ENCODE results near the gene ARAP1. TPM values are rescaled to one million over a fixed set of nuclear protein-coding genes. Genes with fewer than 3 reads are reported as not detected.

The ARAP1 gene
- total RNA-seq, 1 donor from 2014 or later: 55.2 TPM

DNA sequence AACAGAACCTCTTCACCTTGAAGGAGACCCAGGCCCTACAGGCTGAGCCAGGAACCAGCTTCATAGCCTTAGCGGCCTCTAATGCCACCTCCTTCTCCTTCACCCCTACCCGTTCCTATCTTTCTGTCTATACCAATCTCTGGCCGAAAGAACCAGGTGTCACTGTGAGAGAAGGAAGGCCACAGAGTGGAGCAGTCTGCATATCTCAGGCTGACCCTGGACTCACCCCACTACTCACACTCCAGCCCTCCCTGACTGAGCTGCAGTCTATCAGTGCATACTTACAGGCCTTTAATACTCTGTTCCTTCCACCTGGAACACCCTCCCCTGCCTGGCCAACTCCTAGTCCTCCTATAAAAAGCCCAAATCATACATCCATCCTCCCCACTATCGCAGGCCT lies 32.7 kb downstream of the ARAP1 start:
- intact Hi-C loops (cut with DNase I): no loop called here
- no peak for DNase-seq (ENCODE audit: missing footprints)
- ATAC-seq: peak; percentile 6

DNA sequence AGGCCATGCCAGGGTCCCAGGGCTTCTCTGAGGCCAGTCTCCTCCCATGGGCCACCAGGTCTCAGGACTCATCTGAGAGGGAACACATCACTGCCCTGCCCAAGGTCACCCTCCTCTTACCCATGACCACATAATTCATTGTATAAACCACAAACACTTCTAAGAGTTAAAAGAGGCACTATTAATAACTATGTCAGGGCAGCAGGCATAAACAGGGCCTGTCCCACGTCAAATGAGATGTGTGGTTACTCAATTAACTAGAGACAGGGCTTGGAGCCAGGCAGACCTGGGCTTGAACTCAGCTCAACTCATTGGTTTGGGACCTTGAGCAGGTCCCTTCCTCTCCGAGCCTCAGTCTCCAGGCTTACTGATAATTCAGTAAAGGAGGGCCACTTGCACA lies 33.1 kb downstream of the ARAP1 start:
- intact Hi-C loops (cut with DNase I): no loop called here
- DNase-seq (ENCODE audit: missing footprints) (no peak), ATAC-seq (peak; percentile 63)

- intact Hi-C loops (cut with DNase I): no loop called here
- ATAC-seq: no peak
Measured at GRCh38 chr11:72718101-72718501, 34.1 kb downstream of the ARAP1 start.

DNA sequence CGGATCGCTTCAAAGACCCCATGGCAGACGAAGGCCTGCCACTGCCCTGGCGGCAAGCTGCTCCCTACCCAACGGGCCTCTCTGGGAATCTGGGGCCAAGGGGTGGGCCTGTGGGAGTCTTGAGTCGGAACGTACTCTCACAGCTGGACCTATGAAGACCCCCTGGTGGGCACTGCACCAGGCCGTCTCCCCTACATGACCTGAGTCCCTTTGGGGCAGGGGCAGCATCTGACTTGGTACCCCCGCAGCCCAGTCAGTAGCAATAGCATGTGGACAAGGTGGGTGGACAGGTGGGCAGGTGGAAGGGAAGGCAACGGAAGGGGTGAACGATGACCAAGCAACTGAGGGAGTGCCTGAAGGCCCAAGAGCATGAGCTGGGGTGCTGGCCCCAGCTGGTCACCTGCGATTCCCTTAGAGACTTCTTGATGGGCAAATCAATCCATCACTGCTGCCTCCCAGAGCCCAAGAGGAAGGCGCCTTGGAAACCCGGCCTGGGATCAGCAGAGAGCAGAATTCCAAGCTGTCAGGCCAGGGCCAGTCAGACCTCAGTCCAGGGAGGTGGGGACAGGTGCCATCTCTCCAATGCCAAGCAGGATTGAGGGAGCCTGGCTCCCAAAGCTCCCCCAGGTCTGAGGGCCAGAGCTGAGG lies 35.3 kb downstream of the ARAP1 start:
- DNase-seq (ENCODE audit: missing footprints): no peak
- ATAC-seq: no peak
- intact Hi-C loops (cut with DNase I): no loop called here

More at GRCh38 chr11:72718101-72718501, 34.1 kb downstream of the ARAP1 start:
- DNase-seq (ENCODE audit: missing footprints): no peak

DNA sequence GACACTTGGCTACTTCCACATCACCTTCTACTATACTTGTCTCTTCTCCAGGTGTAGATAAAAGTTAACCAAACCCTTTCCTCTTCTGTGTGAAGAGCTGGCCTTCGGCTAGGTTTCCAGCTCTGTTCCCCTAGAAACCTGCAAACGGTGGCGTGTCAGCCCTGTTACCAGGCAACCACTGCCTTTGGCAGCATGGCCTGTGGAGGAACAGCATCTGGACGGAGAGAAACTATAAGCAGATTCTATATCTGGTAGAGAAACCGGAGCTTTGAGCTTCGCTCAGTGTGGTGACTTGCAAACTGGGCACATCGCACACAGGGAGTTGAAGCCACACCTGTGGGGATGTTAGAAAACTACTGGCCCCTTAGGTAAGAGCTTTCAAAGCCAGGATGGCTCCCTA lies 35.9 kb downstream of the ARAP1 start:
- DNase-seq (ENCODE audit: missing footprints): no peak
- no peak for ATAC-seq
- intact Hi-C loops (cut with DNase I): no loop called here

GRCh38 chr11:72712841-72713240 lies 39.4 kb downstream of the ARAP1 start:
- ATAC-seq: peak; percentile 2

GRCh38 chr11:72712168-72712751 lies 39.9 kb downstream of the ARAP1 start:
- intact Hi-C loops (cut with DNase I): no loop called here
- ATAC-seq (peak; percentile 63), DNase-seq (ENCODE audit: missing footprints) (peak; percentile 82)

More at GRCh38 chr11:72712841-72713240, 39.4 kb downstream of the ARAP1 start:
- intact Hi-C loops (cut with DNase I): no loop called here
- no peak for DNase-seq (ENCODE audit: missing footprints)

- intact Hi-C loops (cut with DNase I): no loop called here
- no peak for DNase-seq (ENCODE audit: missing footprints)
Measured at GRCh38 chr11:72711141-72711540, 41.1 kb downstream of the ARAP1 start.

DNA sequence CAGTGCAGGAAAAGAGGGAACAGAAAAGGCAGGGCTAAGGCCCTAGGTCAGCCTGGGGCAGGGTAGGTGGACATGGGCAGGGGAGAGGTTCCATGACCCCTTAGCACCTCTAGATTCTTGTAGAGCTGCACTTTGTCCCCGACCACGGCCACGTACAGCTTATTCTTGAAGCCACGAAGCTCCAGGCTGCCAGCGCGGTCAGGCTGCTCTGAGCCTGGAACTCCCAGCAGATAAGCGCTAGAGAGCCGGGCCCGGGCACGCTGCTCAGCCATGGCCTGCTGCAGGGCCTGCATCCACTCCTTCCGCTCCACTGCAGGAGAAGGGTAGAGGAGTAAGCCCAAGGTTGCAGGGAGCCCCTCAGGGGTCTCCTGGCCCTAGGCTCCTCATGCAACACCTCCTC lies 41.9 kb downstream of the ARAP1 start:
- DNase-seq (ENCODE audit: missing footprints) (no peak), ATAC-seq (no peak)
- intact Hi-C loops (cut with DNase I): no loop called here

More at GRCh38 chr11:72711141-72711540, 41.1 kb downstream of the ARAP1 start:
- ATAC-seq: no peak

DNA sequence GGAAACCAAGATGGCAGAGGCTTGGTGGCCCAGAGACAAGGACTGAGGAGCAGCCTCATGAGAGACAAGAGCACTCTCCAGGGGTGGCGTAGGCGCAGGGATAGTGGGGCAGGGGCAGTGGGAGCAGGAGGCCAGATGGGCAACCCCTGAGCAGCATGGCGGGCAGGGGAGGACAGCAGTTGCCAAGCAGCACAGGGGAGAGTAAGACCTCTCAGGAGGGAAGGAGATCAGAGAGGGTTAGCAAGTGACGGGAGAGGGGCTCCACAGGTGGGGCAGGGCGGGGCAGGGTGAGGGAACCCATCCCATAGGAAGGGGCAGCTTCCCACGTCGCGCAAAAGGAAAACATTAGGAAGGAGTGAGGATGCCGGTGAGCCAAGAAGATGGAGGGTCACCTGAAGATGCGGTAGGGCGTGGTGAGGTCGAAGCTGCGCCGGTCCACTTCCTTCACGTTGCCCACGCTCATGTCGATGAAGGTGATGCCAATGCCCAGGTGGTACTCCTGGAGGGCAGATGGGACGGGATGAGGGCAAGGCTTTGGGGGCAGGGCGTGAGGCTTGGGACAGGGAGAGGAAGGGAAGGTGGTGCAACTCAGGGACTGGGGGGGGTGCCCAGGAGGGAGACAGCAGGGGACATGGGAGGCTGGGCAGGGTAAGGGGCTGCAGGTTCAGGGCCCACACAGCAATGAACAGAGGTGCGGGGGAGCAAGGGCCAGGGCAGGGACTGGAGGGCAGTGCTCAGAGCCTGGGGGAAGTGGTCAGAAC lies 42.5 kb downstream of the ARAP1 start:
- ATAC-seq (no peak), DNase-seq (ENCODE audit: missing footprints) (no peak)
- intact Hi-C loops (cut with DNase I): no loop called here

DNA sequence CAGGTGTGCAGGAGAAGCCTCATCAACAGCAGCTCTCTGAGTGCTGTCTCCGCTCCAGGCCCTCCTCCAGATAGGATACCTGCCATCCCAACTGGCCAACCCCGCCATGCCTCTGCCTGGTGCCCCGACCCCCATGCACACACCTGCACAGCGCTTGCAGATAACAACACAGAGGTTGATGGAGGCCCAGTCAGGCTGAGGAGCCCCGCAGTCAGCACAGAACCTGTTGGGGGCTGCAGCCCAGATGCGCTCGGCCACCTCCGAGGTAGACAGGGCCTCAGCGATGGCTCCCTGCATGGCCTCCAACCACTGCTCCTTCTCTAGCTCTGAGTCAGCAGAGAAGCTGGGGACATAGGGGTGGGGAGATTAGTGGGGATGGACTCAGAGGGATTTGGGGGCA lies 45.2 kb downstream of the ARAP1 start:
- intact Hi-C loops (cut with DNase I): no loop called here
- no peak for DNase-seq (ENCODE audit: missing footprints)
- no peak for ATAC-seq

GRCh38 chr11:72706579-72706978 lies 45.6 kb downstream of the ARAP1 start:
- peak; percentile 27 for DNase-seq (ENCODE audit: missing footprints)
- no peak for ATAC-seq
- intact Hi-C loops (cut with DNase I): no loop called here

DNA sequence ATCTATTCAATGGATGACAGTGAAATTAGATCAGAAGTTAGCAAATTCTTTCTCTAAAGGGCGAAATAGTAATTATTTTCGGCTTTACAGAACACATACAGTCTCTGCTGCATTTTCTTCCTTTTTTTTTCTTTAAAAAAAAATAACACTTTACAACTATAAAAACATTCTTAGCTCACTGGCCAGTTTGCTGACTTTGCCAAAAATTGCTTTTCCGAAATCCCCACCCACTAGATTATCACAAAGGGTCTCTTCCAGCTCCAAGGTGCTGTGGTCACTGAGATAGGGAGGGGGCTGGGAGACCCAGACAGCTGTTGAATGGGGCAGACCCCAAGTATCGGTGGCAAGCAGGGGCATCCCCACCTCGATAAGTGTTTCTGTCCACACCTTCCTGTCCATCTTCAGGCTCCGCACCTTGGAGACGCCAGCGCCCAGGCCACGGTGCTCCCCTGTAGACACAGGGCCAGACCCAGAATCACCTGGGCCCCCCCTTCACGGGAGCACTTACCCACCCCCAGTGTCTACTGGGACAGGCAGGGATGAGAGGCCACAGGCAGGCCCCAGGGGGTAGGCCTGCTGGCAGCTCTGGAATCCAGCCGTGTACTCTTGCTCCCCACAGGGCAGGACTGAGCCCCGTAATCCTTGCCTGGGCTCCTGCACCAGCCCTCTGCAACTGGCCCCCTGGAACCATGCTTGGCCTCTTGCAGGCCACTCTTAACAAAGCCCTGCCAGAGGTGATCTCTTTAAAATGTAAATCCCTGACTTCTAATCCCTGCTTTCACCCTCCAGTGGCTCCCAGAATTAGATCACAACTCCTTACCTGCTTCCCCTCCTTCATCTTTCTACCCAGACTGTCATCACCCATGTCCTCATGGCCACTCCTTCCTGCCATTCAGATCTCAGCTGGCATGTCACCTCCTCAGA lies 46.5 kb downstream of the ARAP1 start:
- intact Hi-C loops (cut with DNase I): no loop called here
- ATAC-seq: no peak
- DNase-seq (ENCODE audit: missing footprints): peak; percentile 55

DNA sequence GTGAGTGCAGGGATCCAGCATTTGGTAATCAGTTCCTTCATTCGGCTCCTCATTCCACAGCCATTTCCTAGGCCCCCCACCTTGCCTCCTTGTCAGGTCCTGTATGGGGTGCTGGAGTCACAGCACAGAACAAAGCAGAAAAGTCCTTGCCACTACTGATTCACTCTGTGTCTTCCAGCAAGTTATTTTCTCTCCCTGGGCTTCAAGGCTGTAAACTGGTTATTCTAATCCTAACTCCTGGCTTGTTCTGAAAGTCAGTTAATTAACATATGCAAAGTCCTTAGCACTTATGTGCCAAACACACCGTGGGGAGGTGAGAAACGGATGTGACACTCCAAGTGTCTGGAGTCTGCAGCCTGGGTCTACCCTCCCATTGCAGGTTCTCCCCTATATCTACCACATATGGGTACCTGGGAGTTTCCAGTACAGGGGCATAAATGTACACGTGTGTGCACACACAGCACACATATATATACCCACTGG lies 47.4 kb downstream of the ARAP1 start:
- DNase-seq (ENCODE audit: missing footprints) (no peak), ATAC-seq (no peak)
- intact Hi-C loops (cut with DNase I): no loop called here

DNA sequence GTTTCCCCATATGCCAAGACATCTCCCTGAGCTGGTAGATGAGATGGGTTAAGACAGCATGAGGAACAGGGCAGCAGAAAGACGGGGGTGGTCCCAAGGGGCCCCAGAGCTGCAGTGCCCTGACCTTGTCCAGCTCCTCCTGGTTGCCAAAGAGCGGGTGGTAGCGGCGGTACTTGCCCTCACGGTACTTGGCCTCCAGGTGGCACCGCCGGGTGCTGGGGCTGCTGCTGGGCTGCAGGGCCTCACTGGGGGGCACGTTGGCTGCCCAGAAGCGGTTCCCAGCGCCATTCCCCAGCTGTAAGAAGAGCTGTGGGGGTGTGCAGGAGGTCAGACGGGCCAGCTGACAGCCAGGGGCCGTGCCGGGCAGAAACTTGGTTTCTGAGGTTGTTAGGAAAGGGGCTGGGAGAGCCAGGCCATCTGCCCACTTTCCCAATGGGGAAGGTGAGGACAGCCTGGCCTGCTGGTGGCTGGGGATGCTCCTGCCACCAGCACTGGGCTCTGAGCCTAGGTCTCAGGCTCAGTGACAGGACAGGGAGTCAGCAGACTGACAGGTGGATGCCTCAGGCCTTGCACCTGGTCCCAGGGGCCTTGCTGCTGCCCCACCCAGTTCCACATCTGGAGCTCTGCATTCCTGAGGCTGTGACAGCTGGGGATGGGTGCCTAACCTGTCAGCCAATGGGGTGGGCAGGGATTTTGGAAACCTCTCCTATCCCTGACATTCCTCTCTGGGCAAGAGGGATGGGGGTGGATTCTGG lies 48.0 kb downstream of the ARAP1 start:
- intact Hi-C loops (cut with DNase I): no loop called here
- DNase-seq (ENCODE audit: missing footprints): no peak

GRCh38 chr11:72703267-72704008 lies 48.8 kb downstream of the ARAP1 start:
- DNase-seq (ENCODE audit: missing footprints) (peak; percentile 90), ATAC-seq (peak; percentile 87)
- intact Hi-C loops (cut with DNase I): no loop called here

More for the DNA sequence above, 48.0 kb downstream of the ARAP1 start:
- ATAC-seq: no peak

DNA sequence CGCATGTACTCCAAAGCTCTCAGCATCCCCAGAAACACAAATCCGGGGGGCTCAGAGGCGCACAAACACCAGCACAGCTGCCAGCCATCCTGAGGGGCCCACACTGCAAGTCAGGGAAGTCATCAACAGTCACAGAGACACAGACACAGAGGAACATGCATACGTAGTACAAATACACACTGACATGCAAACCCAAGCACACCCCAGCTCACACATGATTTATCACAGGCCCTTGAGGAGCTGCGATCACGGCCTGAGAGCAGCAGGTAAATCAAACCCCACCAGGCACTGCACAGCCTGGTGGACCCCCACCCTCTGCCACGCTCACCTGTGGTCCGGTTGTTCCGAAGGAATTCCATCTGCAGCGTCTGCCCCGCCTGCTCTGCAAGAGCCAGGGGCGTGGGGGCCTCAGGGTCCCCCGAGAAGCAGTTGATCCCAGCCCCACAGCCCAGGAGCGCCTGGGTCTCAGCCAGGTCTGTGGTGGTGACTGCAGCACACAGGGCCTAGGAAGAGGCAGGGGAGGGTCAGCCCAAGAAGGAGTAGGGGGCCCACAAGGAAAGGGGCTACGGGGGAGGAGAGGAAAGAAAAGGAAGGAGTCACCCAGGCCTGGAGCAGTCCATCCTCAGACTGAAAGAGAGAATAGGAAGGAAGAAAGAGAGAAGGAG lies 49.5 kb downstream of the ARAP1 start:
- DNase-seq (ENCODE audit: missing footprints) (no peak), ATAC-seq (no peak)
- intact Hi-C loops (cut with DNase I): no loop called here

All from Right ventricle myocardium inferior (tissue), 1 donor.